ENCODE results near the gene TBC1D22A.

GRCh38 chr22:46809153-46809885 lies 46.9 kb downstream of the TBC1D22A start:
- TF ChIP-seq CTCF (conservative IDR thresholded peaks at IDR 0.05; ENCODE audit: low read depth in 2 of 2) (no peak), REST (IDR thresholded peaks at IDR 0.05; ENCODE audit: unreplicated experiment) (no peak), EZH2phosphoT487 (IDR thresholded peaks at IDR 0.05; ENCODE audit: unreplicated experiment) (no peak), POLR2AphosphoS5 (IDR thresholded peaks at IDR 0.05; ENCODE audit: low read depth) (no peak), ZNF331 (CRISPR knock-in tag; IDR thresholded peaks at IDR 0.05; ENCODE audit: low read depth) (no peak), NANOG (IDR thresholded peaks at IDR 0.05; ENCODE audit: borderline replicate concordance) (no peak), JUNB (IDR thresholded peaks at IDR 0.05; ENCODE audit: unreplicated experiment) (no peak), EZH2 (IDR thresholded peaks at IDR 0.05; ENCODE audit: low read depth, unreplicated experiment) (no peak), CREB1 (CRISPR knock-in tag; IDR thresholded peaks at IDR 0.05; ENCODE audit: low read depth) (no peak), ZNF114 (CRISPR knock-in tag; IDR thresholded peaks at IDR 0.05) (no peak), STAT1 (IDR thresholded peaks at IDR 0.05; ENCODE audit: unreplicated experiment) (no peak), ZNF462 (CRISPR knock-in tag; IDR thresholded peaks at IDR 0.05) (no peak), ETS1 (IDR thresholded peaks at IDR 0.05) (no peak)
